K562 (cell line): ENCODE data around the gene B3GAT1. TPM values are rescaled to one million over a fixed set of nuclear protein-coding genes. Genes with fewer than 3 reads are reported as not detected.

Experiments
- ATAC-seq: fragments of 200-7000 bp; cut with Tn5 transposase; 3 replicates; pipeline ENCODE4 v1.9.1; 2020; ENCODE audit warnings: moderate library complexity
- BruUV-seq: library from RNA; stranded (reverse); fragments of 400-500 nt; replicated peaks from 2 replicates; lab custom pipeline; 2021; lab: Mats Ljungman, UMichigan
- CTCF ChIA-PET: fragments of 300-600 bp; formaldehyde crosslinking; extraction: SDS; loops from one replicate; lab custom pipeline; 2021; ENCODE audit warnings: low intra/inter-chr PET ratio; lab: Yijun Ruan, JAX
- POLR2A ChIA-PET: fragments of 300-600, 350-650 bp; sonication (Branson Sonifier 250); formaldehyde crosslinking; extraction: SDS; loops from one replicate; lab custom pipeline; 2021; ENCODE audit warnings: antibody characterized with exemption, inconsistent platforms; lab: Yijun Ruan, JAX
- DNase-seq, 4 experiments: peaks; one replicate each; pipeline versions ENCODE4 v3.0.0 to v3.0.0-alpha.2; 2011 to 2018; ENCODE audit warnings: low spot score in 3 of 4, mixed read lengths in 3 of 4; ENCODE audit errors: extremely low read depth in 1 of 4
- FAIRE-seq: peaks from 2 replicates; lab custom pipeline; 2011; peaks lifted over from hg19 to GRCh38; lab: Jason Lieb, UNC
- H2AFZ ChIP-seq: 2 replicates; pipeline ENCODE4 v1.6.0; 2011; ENCODE audit warnings: low read depth, low read length, control low read depth, inconsistent platforms
- H3K27ac ChIP-seq: fragments of 200-600 bp; 3 replicates; pipeline ENCODE4 v1.8.0; 2011; ENCODE audit warnings: low read depth, mild to moderate bottlenecking, control low read depth, inconsistent platforms, low read length, moderate library complexity, mixed read lengths; ENCODE audit errors: extremely low read depth
- H3K27me3 ChIP-seq, 2 experiments: fragments of 300-600 bp in 1 of 2; 2 replicates in 1 of 2; 3 replicates in 1 of 2; pipeline versions ENCODE4 v1.6.0 to v1.8.0; 2011; ENCODE audit warnings: inconsistent platforms in 2 of 2, low read length in 2 of 2, mild to moderate bottlenecking in 1 of 2, mixed read lengths in 1 of 2, moderate library complexity in 1 of 2; ENCODE audit not compliant: control insufficient read depth in 2 of 2, insufficient read depth in 2 of 2
- H3K36me3 ChIP-seq: fragments of 300-600 bp; 3 replicates; pipeline ENCODE4 v1.8.0; 2011; ENCODE audit warnings: mild to moderate bottlenecking, low read length, inconsistent platforms; ENCODE audit not compliant: control insufficient read depth, insufficient read depth
- H3K4me1 ChIP-seq, 2 experiments: fragments of 200-600 bp in 1 of 2; replicated peaks in 1 of 2; 2 replicates in 1 of 2; 3 replicates in 1 of 2; pipeline versions ENCODE4 v1.5.1 to v1.8.0; 2011; ENCODE audit warnings: inconsistent platforms in 2 of 2, low read length in 2 of 2, mild to moderate bottlenecking in 1 of 2, mixed read lengths in 1 of 2, moderate library complexity in 1 of 2; ENCODE audit not compliant: control insufficient read depth in 2 of 2, insufficient read depth in 2 of 2
- H3K4me2 ChIP-seq: 2 replicates; pipeline ENCODE4 v1.6.1; 2011; ENCODE audit warnings: low read length, control low read depth, inconsistent platforms, mixed read lengths; ENCODE audit not compliant: insufficient read depth
- H3K4me3 ChIP-seq: fragments of 200-600 bp; sonication (generic), shearing (Covaris generic); 2 replicates; pipeline ENCODE4 v1.5.1; 2016; ENCODE audit warnings: control low read depth, inconsistent platforms
- H3K79me2 ChIP-seq: fragments of 200-600 bp; 3 replicates; pipeline ENCODE4 v1.8.0; 2011; ENCODE audit warnings: low read length, inconsistent platforms; ENCODE audit not compliant: control insufficient read depth, insufficient read depth
- H3K9ac ChIP-seq, 2 experiments: 2 replicates each; pipeline versions ENCODE4 v1.6.0 to v1.6.1; 2011; ENCODE audit warnings: low read depth in 2 of 2, low read length in 2 of 2, control low read depth in 1 of 2, inconsistent platforms in 1 of 2, mild to moderate bottlenecking in 1 of 2, mixed read lengths in 1 of 2; ENCODE audit not compliant: insufficient read depth in 1 of 2
- H3K9me1 ChIP-seq: one replicate; pipeline ENCODE4 v1.6.0; 2011; ENCODE audit warnings: inconsistent platforms, mild to moderate bottlenecking, low read length, moderate library complexity; ENCODE audit not compliant: control insufficient read depth, insufficient read depth
- H3K9me3 ChIP-seq: replicated peaks from 2 replicates; pipeline ENCODE4 v1.5.1; 2011; ENCODE audit warnings: low read depth, low read length, inconsistent platforms; ENCODE audit not compliant: control insufficient read depth, insufficient read depth
- H4K20me1 ChIP-seq: replicated peaks from 2 replicates; pipeline ENCODE4 v1.6.1; 2011; ENCODE audit warnings: low read length, inconsistent platforms, mixed read lengths; ENCODE audit not compliant: control insufficient read depth, insufficient read depth
- ADNP ChIP-seq: fragments of 200-800 bp; sonication (Bioruptor generic); IDR thresholded peaks from 2 replicates; pipeline ENCODE4 v1.6.1; 2016; ENCODE audit warnings: missing genetic modification characterization, missing compliant biosample characterization
- BRD9 ChIP-seq: fragments of 450-650 bp; IDR thresholded peaks from 2 replicates; pipeline ENCODE4 v1.6.1; 2018; ENCODE audit warnings: low read depth; ENCODE audit not compliant: partially characterized antibody
- IRF2 ChIP-seq: sonication (generic); formaldehyde crosslinking; IDR thresholded peaks from 2 replicates; pipeline ENCODE4 v1.8.1; 2022; ENCODE audit warnings: mild to moderate bottlenecking, missing genetic modification reagents
- MCM3 ChIP-seq: fragments of 450-650 bp; IDR thresholded peaks from 2 replicates; pipeline ENCODE4 v1.6.1; 2016
- NCOA6 ChIP-seq: fragments of 450-650 bp; IDR thresholded peaks from 2 replicates; pipeline ENCODE4 v1.6.1; 2017; ENCODE audit warnings: mild to moderate bottlenecking
- RB1 ChIP-seq: fragments of 450-650 bp; IDR thresholded peaks from 2 replicates; pipeline ENCODE4 v1.6.1; 2017; ENCODE audit warnings: low read depth, mild to moderate bottlenecking
- STAT5A ChIP-seq: IDR thresholded peaks from 2 replicates; pipeline ENCODE4 v1.6.1; 2012; ENCODE audit warnings: low read length, inconsistent platforms, borderline replicate concordance
- TAF1 ChIP-seq: IDR thresholded peaks from 2 replicates; pipeline ENCODE4 v1.6.1; 2011; ENCODE audit warnings: mild to moderate bottlenecking, low read length, moderate library complexity; ENCODE audit not compliant: insufficient read depth, control insufficient read depth, severe bottlenecking; ENCODE audit errors: extremely low read depth
- ZNF12 ChIP-seq: sonication (generic); formaldehyde crosslinking; IDR thresholded peaks from 2 replicates; pipeline ENCODE4 v1.4.0; 2020; ENCODE audit warnings: mild to moderate bottlenecking, missing genetic modification reagents
- ZNF140 ChIP-seq: fragments of 250-450 bp; sonication (Bioruptor Pico); IDR thresholded peaks from 2 replicates; pipeline ENCODE4 v1.8.0; 2021; ENCODE audit warnings: moderate library complexity, mild to moderate bottlenecking, inconsistent platforms
- ZNF395 ChIP-seq: fragments of 200-800 bp; sonication (Bioruptor generic); IDR thresholded peaks from 2 replicates; pipeline ENCODE4 v1.6.1; 2017; ENCODE audit warnings: missing genetic modification characterization, missing compliant biosample characterization
- ZNF785 ChIP-seq: fragments of 250-450 bp; sonication (Bioruptor Pico); IDR thresholded peaks from 2 replicates; pipeline ENCODE4 v1.4.0; 2020; ENCODE audit warnings: mild to moderate bottlenecking
- ZNF79 ChIP-seq: fragments of 250-450 bp; sonication (Bioruptor Pico); IDR thresholded peaks from 2 replicates; pipeline ENCODE4 v1.4.0; 2020; ENCODE audit warnings: low read depth, mild to moderate bottlenecking, moderate library complexity
- WGBS: fragments of 100-300 bp; shearing (Covaris generic); methylation state at CpG from one replicate; pipeline ENCODE4 v1.1.6; 2016; ENCODE audit warnings: low coverage, mixed read lengths; ENCODE audit not compliant: insufficient coverage; ENCODE audit errors: missing lambda C conversion rate; 5-methylcytosine and 5-hydroxymethylcytosine counted together
- in situ Hi-C: fragments of 300-500 bp; cut with MboI; formaldehyde crosslinking; loops from 4 replicates; pipeline ENCODE4 v1.15.0; 2018; ENCODE audit warnings: inconsistent platforms, mixed read lengths
- intact Hi-C: fragments of 100-400 bp; cut with micrococcal nuclease; formaldehyde crosslinking; loops from 2 replicates; pipeline ENCODE4 v1.14.2; 2022
- polyA plus RNA-seq, 8 experiments: library from polyadenylated mRNA; depleted of rRNA in 4 of 8; stranded (reverse) in 5 of 8; unstranded in 3 of 8; fragments of >200 nt; fragmentation: Nextera tagmentation in 2 of 8; fragmentation: Illumina TruSeq in 1 of 8; extraction: Ambion mirVana in 2 of 8; extraction: Trizol in 1 of 8; gene quantifications; 2 replicates each; pipeline versions ENCODE4 v1.2.1 to v1.2.3, GENCODE V29; 2011 to 2014; ENCODE audit warnings: inconsistent platforms in 1 of 8, missing spikeins in 1 of 8
- total RNA-seq, 7 experiments: library from RNA; depleted of rRNA in 6 of 7; stranded (reverse); fragments of >200 nt in 6 of 7; fragmentation: Illumina TruSeq in 2 of 7; extraction: Trizol in 2 of 7; gene quantifications; 2 replicates each; pipeline versions ENCODE4 v1.2.1 to v1.2.3, GENCODE V29; 2011 to 2021; ENCODE audit warnings: low replicate concordance in 1 of 7
- TF ChIP-seq, protein P1 (sequence below): fragments of 250-450 bp; sonication (Bioruptor Pico); IDR thresholded peaks from 2 replicates; pipeline ENCODE4 v1.9.0; 2021; ENCODE audit warnings: mild to moderate bottlenecking

Gene B3GAT1
- total and polyA plus RNA-seq, 9 of the 15 experiments (the other 6 are each of a cell fraction or from before 2014, with no cell fraction given) = 0.01 to 0.53 (median 0.14) TPM; not detected in 1

GRCh38 chr11:134409552-134410429 is 2.3 kb downstream of the B3GAT1 start:
- FAIRE-seq (no peak), DNase-seq (no peak), ATAC-seq (no peak)
- in situ Hi-C loops = no loop called here
- WGBS = 2% methylated on average over 13 of the region's 15 CpGs
- ChIA-PET POLR2A (no interaction called here), CTCF (no interaction called here)
- no peaks in the 10 kb centered on the region for H3K79me2 ChIP-seq
- peaks cover 0 to 9% of the 10 kb centered on the region in 2 experiments; a peak in 1 of 5 replicates for H3K4me1 ChIP-seq
- no peak overlapping the region for H2AFZ ChIP-seq
- peaks cover 15 to 49% of the 10 kb centered on the region in 2 experiments for H3K27me3 ChIP-seq
- H3K4me3 ChIP-seq = no peak overlapping the region
- H3K4me2 ChIP-seq = no peak overlapping the region
- peaks cover 7% of the 10 kb centered on the region for H4K20me1 ChIP-seq
- H3K9me1 ChIP-seq = no peaks in the 10 kb centered on the region
- no peak overlapping the region for H3K27ac ChIP-seq
- TF ChIP-seq ZNF140 (CRISPR knock-in tag) (no peak), ZNF12 (CRISPR knock-in tag) (no peak), ADNP (tag) (no peak), RB1 (no peak), ZNF785 (CRISPR knock-in tag) (no peak), IRF2 (CRISPR knock-in tag) (no peak), NCOA6 (no peak), MCM3 (no peak), ZNF79 (CRISPR knock-in tag) (no peak), ZNF395 (no peak), TAF1 (no peak), STAT5A (no peak), BRD9 (no peak)
- TF ChIP-seq, protein P1, sequence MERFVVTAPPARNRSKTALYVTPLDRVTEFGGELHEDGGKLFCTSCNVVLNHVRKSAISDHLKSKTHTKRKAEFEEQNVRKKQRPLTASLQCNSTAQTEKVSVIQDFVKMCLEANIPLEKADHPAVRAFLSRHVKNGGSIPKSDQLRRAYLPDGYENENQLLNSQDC (CRISPR knock-in tag) = no peak
- H3K9me3 ChIP-seq = no peaks in the 10 kb centered on the region
- H3K9ac ChIP-seq = no peak overlapping the region
- BruUV-seq = no TSS peak
- no peaks in the 10 kb centered on the region for H3K36me3 ChIP-seq
- intact Hi-C loops = no loop called here
